OCI-LY1 (cell line): Measurements from ENCODE around the gene TMEM45A.
"Not testable (repeated sequence)": the region's sequence is repeated elsewhere in the genome, so short reads cannot be mapped to it uniquely, and the experiment has no call there.

Experiments
- H2AFZ ChIP-seq: fragments of 200-600 bp; sonication (generic), shearing (Covaris generic); 2 replicates; pipeline ENCODE4 v1.6.0; 2014; ENCODE audit warnings: antibody characterized with exemption, mild to moderate bottlenecking, low read length
- H3F3A ChIP-seq: fragments of 200-600 bp; sonication (generic), shearing (Covaris generic); 2 replicates; pipeline ENCODE4 v1.6.0; 2014; ENCODE audit warnings: mild to moderate bottlenecking, antibody characterized with exemption, low read length, moderate library complexity; ENCODE audit not compliant: insufficient read depth
- H3K27ac ChIP-seq: fragments of 200-600 bp; sonication (generic); 2 replicates; pipeline ENCODE4 v1.5.1; 2014; ENCODE audit warnings: low read length, mixed run types, mild to moderate bottlenecking, low read depth; ENCODE audit not compliant: poor library complexity, severe bottlenecking
- H3K27me3 ChIP-seq: fragments of 200-600 bp; sonication (generic); 2 replicates; pipeline ENCODE4 v1.6.0; 2014; ENCODE audit warnings: antibody characterized with exemption, mild to moderate bottlenecking, low read length, moderate library complexity; ENCODE audit not compliant: insufficient read depth
- H3K36me3 ChIP-seq: fragments of 200-600 bp; sonication (generic); 2 replicates; pipeline ENCODE4 v1.6.1; 2014; ENCODE audit warnings: mild to moderate bottlenecking, antibody characterized with exemption, low read length, moderate library complexity, mixed read lengths; ENCODE audit not compliant: insufficient read depth
- H3K4me1 ChIP-seq: fragments of 200-600 bp; sonication (generic); 2 replicates; pipeline ENCODE4 v1.5.1; 2014; ENCODE audit warnings: mild to moderate bottlenecking, low read length, moderate library complexity; ENCODE audit not compliant: insufficient read depth, severe bottlenecking
- H3K4me2 ChIP-seq: fragments of 200-600 bp; sonication (generic), shearing (Covaris generic); 2 replicates; pipeline ENCODE4 v1.6.1; 2014; ENCODE audit warnings: low read length
- H3K4me3 ChIP-seq: fragments of 200-600 bp; sonication (generic); 2 replicates; pipeline ENCODE4 v1.5.1; 2014; ENCODE audit warnings: low read length, low read depth, mild to moderate bottlenecking, mixed read lengths; ENCODE audit not compliant: poor library complexity, severe bottlenecking
- H3K79me2 ChIP-seq: fragments of 200-600 bp; shearing (Covaris generic); 2 replicates; pipeline ENCODE4 v1.6.1; 2016; ENCODE audit warnings: mixed run types, low read length, mixed read lengths; ENCODE audit not compliant: insufficient read depth
- H3K9ac ChIP-seq: fragments of 200-600 bp; sonication (generic), shearing (Covaris generic); 2 replicates; pipeline ENCODE4 v1.6.1; 2014; ENCODE audit warnings: mild to moderate bottlenecking, low read length, mixed read lengths
- H3K9me2 ChIP-seq: fragments of 200-600 bp; sonication (generic), shearing (Covaris generic); 2 replicates; pipeline ENCODE4 v1.6.1; 2014; ENCODE audit warnings: low read depth, mild to moderate bottlenecking, low read length, mixed read lengths
- H3K9me3 ChIP-seq: fragments of 200-600 bp; shearing (Covaris generic); 2 replicates; pipeline ENCODE4 v1.6.1; 2014; ENCODE audit warnings: low read length, mixed read lengths
- H4K20me1 ChIP-seq: fragments of 200-600 bp; sonication (generic), shearing (Covaris generic); 2 replicates; pipeline ENCODE4 v1.6.0; 2016; ENCODE audit warnings: mild to moderate bottlenecking, low read length; ENCODE audit not compliant: insufficient read depth
- EZH2 ChIP-seq: fragments of 200-600 bp; sonication (generic), shearing (Covaris generic); IDR thresholded peaks from 2 replicates; pipeline ENCODE4 v1.8.0; 2017; ENCODE audit warnings: borderline replicate concordance, mixed run types, mild to moderate bottlenecking, antibody characterized with exemption, low read length, moderate library complexity, mixed read lengths
- TF ChIP-seq, protein P1 (sequence below): fragments of 200-600 bp; sonication (generic), shearing (Covaris generic); IDR thresholded peaks from 2 replicates; pipeline ENCODE4 v1.5.1; 2017; ENCODE audit warnings: mild to moderate bottlenecking, antibody characterized with exemption, low read length, moderate library complexity, mixed read lengths

The TMEM45A gene

DNA sequence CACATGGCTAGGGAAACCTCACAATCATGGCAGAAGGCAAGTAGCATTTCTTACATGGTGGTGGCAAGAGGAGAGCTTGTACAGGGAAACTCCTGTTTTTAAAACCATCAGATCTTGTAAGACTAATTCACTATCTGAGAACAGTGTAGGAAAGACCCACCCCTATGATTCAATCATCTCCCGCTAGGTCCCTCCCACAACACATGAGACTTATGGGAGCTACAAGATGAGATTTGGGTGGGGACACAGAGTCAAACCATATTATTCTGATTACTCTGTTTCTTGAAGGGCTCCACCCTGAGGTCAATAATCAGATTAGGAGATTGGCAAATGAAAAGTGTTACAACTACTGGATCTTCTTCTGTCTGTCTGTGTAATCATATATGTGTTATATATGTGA is 21.5 kb upstream of the TMEM45A start:
- H2AFZ ChIP-seq = no peak overlapping the region
- H3K79me2 ChIP-seq = no peaks in the 10 kb centered on the region
- H3K9me2 ChIP-seq = no peaks in the 10 kb centered on the region
- no peaks in the 10 kb centered on the region for H4K20me1 ChIP-seq
- no peaks in the 10 kb centered on the region for H3K9me3 ChIP-seq
- no peak overlapping the region for H3K27ac ChIP-seq
- no peak overlapping the region for H3K9ac ChIP-seq
- H3K4me1 ChIP-seq = no peaks in the 10 kb centered on the region
- H3K36me3 ChIP-seq = no peaks in the 10 kb centered on the region
- no peaks in the 10 kb centered on the region for H3F3A ChIP-seq
- no peak for TF ChIP-seq EZH2
- TF ChIP-seq, protein P1, sequence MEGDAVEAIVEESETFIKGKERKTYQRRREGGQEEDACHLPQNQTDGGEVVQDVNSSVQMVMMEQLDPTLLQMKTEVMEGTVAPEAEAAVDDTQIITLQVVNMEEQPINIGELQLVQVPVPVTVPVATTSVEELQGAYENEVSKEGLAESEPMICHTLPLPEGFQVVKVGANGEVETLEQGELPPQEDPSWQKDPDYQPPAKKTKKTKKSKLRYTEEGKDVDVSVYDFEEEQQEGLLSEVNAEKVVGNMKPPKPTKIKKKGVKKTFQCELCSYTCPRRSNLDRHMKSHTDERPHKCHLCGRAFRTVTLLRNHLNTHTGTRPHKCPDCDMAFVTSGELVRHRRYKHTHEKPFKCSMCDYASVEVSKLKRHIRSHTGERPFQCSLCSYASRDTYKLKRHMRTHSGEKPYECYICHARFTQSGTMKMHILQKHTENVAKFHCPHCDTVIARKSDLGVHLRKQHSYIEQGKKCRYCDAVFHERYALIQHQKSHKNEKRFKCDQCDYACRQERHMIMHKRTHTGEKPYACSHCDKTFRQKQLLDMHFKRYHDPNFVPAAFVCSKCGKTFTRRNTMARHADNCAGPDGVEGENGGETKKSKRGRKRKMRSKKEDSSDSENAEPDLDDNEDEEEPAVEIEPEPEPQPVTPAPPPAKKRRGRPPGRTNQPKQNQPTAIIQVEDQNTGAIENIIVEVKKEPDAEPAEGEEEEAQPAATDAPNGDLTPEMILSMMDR = no peak
- H3K4me3 ChIP-seq = no peak overlapping the region
- no peak overlapping the region for H3K4me2 ChIP-seq
- H3K27me3 ChIP-seq = no peaks in the 10 kb centered on the region

DNA sequence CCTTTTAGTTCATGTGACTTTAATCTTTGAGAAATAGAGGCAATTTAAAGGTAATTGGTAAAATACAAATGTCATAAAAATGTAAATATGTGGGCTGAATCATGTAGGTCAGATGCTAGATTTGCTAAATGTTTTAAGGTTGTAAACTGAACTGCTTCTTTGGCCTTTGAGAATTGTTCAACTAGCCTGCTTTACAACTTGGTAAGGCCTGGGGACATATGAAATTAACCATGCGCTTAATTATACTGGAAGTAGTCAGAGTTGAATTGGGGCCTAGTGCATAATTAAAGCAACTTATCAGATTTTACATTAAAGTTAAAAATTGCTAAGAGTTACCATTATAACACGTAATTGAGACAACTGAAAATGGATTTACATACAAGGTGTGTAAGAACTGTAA is 21.0 kb upstream of the TMEM45A start:
- Histone ChIP-seq H3K4me2 (no peak overlapping the region), H4K20me1 (no peaks in the 10 kb centered on the region), H3K9ac (no peak overlapping the region), H3K4me3 (no peak overlapping the region), H3K27ac (no peak overlapping the region), H3F3A (no peaks in the 10 kb centered on the region), H3K9me2 (no peaks in the 10 kb centered on the region), H3K9me3 (no peaks in the 10 kb centered on the region), H2AFZ (no peak overlapping the region), H3K36me3 (no peaks in the 10 kb centered on the region), H3K4me1 (no peaks in the 10 kb centered on the region), H3K27me3 (no peaks in the 10 kb centered on the region), H3K79me2 (no peaks in the 10 kb centered on the region)
- no peak for TF ChIP-seq EZH2
- TF ChIP-seq, protein P1 = no peak

DNA sequence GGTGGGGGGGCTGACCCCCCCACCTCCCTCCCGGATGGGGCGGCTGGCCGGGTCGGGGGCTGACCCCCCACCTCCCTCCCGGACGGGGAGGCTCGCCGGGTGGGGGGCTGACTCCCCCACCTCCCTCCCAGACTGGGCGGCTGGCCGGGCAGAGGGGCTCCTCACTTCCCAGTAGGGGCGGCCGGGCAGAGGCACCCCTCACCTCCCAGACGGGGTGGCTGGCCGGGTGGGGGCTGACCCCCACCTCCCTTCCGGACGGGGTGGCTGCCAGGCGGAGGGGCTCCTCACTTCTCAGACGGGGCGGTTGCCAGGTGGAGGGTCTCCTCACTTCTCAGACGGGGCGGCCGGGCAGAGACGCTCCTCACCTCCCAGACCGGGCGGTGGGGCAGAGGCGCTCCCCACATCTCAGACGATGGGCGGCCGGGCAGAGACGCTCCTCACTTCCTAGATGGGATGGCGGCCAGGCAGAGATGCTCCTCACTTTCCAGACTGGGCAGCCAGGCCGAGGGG is 14.5 kb upstream of the TMEM45A start:
- H3K36me3 ChIP-seq, H3F3A ChIP-seq: not testable (repeated sequence)

GRCh38 chr3:100478521-100478920 is 13.9 kb upstream of the TMEM45A start:
- not testable (repeated sequence) for H3K9me3 ChIP-seq, H3K4me1 ChIP-seq, H3K9ac ChIP-seq, H3K27me3 ChIP-seq, H3K9me2 ChIP-seq, H3K79me2 ChIP-seq, H3K4me3 ChIP-seq, H4K20me1 ChIP-seq, H3F3A ChIP-seq, H3K27ac ChIP-seq, H2AFZ ChIP-seq, H3K4me2 ChIP-seq, H3K36me3 ChIP-seq

More for the DNA sequence above, 14.5 kb upstream of the TMEM45A start:
- H3K4me1 ChIP-seq, H2AFZ ChIP-seq, H3K9me2 ChIP-seq, H3K9ac ChIP-seq, H3K4me3 ChIP-seq, H3K27ac ChIP-seq, H4K20me1 ChIP-seq, H3K9me3 ChIP-seq, H3K79me2 ChIP-seq, H3K4me2 ChIP-seq, H3K27me3 ChIP-seq: not testable (repeated sequence)
